Suprapubic skin (tissue), 4 donors: ENCODE measurements around the gene SEMA5A.

Experiments
- CTCF ChIP-seq, 2 donors: fragments of 200-600 bp in 1 of 2; fragments of 450-650 bp in 1 of 2; sonication (generic) in 1 of 2; IDR thresholded peaks; one replicate each; pipeline ENCODE4 v1.5.1; 2016 to 2019; ENCODE audit warnings: antibody characterized with exemption in 2 of 2, mild to moderate bottlenecking in 1 of 2, moderate library complexity in 1 of 2
- POLR2A ChIP-seq, 2 donors: fragments of 450-650 bp; IDR thresholded peaks; one replicate each; pipeline ENCODE4 v1.6.1; 2017; ENCODE audit warnings: antibody characterized with exemption in 2 of 2, mild to moderate bottlenecking in 2 of 2, moderate library complexity in 2 of 2
- POLR2AphosphoS5 ChIP-seq, 3 donors: sonication (generic); formaldehyde crosslinking; IDR thresholded peaks; one replicate each; pipeline ENCODE4 v1.6.1; 2017; ENCODE audit warnings: antibody characterized with exemption in 3 of 3

GRCh38 chr5:9151684-9152427 is 394.0 kb downstream of the SEMA5A start:
- TF ChIP-seq CTCF (IDR thresholded peaks at IDR 0.05) (no peak), POLR2A (IDR thresholded peaks at IDR 0.05) (no peak), POLR2AphosphoS5 (IDR thresholded peaks at IDR 0.05) (no peak)
